Activated CD4-positive, alpha-beta T cell treated with anti-CD3 and anti-CD28 coated beads, Interleukin-2, amount 50 U/mL, for 1 hour (primary cell): Measurements from ENCODE around the gene ONECUT2.
"Not testable (repeated sequence)": the region's sequence is repeated elsewhere in the genome, so short reads cannot be mapped to it uniquely, and the experiment has no call there.

Experiments used
- DNase-seq: peaks from one replicate; pipeline ENCODE4 v3.0.0-alpha.2; 2020

The ONECUT2 gene

GRCh38 chr18:57434536-57435494, at the start of gene ONECUT2:
TSS of gene ONECUT2 (plus strand) at chr18:57435374. CDS start at chr18:57435717, 343 bp downstream.
- peak; percentile 53 for DNase-seq

DNA sequence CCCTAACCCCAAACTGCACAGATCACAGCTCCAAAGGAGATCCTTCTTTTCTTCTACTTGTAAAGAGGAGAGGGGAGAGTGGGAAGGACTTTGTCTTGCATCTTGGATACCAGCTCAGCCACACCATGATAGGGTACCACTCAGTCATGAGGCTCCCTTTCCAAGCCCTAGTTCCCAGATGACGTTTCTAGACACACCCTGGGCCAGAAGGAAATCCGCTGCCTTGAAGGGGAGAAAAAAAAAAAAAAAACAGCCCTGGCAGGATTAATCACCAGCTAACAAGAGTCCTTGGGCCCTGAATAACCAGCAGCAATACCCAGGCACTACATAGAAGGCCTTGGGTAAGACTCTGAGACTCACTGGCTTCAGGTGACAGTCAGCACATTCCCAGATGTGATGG, 45.9 kb upstream of the ONECUT2 start:
- DNase-seq, result no peak

- no peak for DNase-seq
Observed at GRCh38 chr18:57390044-57390443, 45.1 kb upstream of the ONECUT2 start.

DNA sequence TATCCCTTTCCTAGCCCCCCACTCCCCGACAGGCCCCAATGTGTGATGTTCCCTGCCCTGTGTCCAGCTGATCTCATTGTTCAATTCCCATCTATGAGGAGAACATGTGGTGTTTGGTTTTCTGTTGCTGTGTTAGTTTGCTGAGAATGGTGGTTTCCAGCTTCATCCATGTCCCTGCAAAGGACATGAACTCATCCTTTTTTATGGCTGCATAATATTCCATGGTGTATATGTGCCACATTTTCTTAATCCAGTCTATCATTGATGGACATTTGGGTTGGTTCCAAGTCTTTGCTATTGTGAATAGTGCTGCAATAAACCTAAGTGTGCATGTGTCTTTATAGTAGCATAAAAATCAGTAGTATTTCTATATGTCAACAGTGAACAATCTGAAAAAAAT, 40.4 kb upstream of the ONECUT2 start:
- not testable (repeated sequence) for DNase-seq

DNA sequence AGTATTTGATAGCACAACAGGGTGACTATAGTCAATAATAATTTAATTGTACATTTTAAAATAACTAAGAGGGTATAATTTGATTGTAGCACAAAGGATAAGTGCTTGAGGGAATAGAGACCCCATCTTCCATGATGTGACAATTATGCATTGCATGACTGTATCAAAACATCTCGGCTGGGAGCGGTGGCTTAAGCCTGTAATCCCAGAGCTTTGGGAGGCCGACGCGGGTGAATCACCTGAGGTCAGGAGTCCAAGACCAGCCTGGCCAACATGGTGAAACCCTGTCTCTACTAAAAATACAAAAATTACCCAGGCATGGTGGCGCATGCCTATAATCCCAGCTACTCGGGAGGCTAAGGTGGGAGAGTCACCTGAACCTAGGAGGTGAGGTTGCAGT, 38.3 kb upstream of the ONECUT2 start:
- not testable (repeated sequence) for DNase-seq

- no peak for DNase-seq
Observed at GRCh38 chr18:57397440-57398132, 37.6 kb upstream of the ONECUT2 start.

DNA sequence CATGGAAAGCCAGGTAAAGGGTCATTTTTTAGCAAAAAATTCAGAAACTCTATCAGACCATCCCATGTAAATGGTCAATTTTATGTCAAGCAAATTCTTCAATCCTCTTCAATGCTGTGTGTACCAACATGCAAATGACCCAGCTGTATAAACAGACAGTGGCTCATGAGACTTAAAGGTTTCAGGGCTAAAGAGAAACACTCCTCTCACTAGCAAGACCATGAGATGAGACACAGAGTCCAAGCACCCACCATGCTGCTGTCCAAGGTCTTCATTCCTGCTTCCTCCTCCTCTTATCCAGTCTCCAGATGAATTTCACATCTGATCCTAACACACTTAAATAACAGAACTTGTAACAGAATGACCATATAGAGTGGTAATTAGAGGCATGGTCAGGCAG, 30.8 kb upstream of the ONECUT2 start:
- DNase-seq, result no peak

DNA sequence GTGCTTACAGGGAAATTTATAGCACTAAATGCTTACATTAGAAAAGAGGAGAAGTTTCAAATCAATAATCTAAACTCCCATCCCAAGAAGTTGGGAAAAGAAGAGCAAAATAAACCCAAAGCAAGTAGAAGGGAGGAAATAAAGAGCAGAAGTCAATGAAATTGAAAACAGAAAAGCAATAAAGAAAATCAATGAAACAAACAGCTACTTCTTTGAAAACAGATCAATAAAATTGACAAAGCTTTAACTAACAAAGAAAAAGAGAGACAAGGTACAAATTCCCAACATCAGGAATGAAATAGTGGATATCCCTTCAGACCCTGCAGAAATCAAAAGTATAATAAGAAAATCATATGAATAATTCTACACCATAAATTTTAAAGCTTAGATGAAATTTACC, 25.5 kb upstream of the ONECUT2 start:
- no peak for DNase-seq

DNA sequence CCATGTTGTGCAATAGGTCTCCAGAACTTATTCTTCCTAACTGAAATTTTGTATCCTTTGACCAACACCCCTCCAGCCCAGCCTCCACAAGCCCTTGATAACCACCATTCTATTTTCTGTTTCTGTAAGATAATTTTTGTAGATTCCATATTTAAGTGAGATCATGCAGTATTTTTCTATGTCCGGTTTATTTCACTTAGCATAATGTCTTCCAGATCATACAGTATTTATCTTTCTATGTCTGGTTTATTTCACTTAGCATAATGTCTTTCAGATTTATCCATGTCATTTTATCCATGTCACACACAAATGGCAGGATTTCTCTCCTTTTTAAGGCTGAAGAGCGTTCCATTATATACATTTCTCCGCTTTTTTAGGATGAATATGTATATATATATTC, 24.4 kb upstream of the ONECUT2 start:
- DNase-seq, result no peak

DNA sequence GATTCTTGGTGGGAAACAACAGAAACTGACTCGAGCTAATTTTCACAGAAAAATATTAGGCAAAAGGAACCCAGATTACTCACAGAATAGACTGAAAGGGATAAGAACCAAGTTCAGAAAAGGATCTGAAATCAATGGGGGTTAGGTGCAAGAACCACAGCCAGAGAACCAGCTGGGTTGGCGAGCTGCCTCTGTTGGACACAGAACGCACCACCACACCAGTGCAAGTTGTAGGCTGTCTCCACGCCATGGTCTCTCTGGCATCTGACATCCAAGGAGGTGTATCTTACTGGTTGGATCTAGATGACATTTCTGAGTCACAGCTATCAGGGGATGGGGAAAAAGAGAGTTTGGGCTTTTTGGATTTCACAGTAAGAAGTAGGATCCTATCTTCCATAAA, 18.6 kb upstream of the ONECUT2 start:
- DNase-seq, result no peak

- no peak for DNase-seq
Observed at GRCh38 chr18:57422313-57422872, 12.8 kb upstream of the ONECUT2 start.

- DNase-seq, result no peak
Observed at GRCh38 chr18:57423821-57424220, 11.4 kb upstream of the ONECUT2 start.

GRCh38 chr18:57425096-57425495, 10.1 kb upstream of the ONECUT2 start:
- no peak for DNase-seq

DNA sequence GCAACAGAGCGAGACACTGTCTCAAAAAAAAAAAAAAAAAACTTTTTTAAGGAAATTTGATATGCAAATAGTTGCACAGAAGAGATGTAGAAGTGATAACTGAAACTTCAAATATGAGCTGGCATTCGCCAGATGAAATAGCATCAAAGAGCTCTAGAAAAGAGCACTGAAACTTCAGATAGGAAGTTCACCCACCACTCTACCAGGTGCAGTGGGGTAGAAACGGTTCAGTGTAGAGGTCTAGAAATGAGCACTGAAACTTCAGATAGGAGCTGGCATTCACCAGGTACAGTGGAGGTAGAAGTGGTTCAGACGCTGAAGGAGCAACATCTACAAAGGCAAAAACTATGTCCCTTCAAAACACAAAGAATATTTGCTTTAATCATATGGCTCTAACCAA, 9.0 kb upstream of the ONECUT2 start:
- no peak for DNase-seq

DNA sequence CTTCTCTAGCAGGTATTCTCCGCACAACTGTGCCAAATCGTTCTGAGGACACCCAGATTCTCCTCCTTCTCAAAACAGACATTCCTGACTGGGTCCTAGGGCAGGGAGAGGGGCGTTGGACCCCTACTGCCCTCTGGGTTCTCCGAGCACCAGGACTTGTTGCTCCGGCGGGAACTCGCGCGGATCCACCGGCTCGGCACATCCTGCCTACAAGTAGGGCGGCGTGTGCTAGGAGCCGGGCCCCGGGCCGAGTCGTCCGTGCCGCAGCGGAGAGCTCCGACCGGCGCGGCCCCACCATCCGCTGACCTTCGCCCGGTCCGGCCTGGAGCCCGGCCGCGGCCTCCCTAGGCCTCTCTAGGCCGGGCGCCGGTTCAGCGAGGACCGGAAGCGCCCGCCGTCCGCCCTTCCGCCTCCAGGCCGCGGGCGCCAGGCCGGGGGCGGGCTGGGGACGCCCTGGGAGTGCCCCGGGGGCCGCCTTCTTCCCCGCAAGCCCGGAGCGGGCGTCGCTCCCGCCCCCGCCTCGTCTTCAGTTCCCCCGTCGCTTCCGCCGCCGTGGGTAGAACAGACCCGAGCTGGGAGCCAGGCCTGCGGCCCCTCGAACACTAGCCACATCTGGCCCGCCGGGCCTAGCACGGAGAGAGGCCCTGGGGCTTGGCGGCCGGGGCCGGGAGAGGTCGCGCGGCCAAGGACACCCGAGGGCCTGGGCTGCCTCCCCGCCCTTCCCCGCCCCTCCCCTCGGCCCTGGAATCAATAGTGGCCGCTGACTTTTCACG, 7.6 kb upstream of the ONECUT2 start:
- DNase-seq, result no peak

DNA sequence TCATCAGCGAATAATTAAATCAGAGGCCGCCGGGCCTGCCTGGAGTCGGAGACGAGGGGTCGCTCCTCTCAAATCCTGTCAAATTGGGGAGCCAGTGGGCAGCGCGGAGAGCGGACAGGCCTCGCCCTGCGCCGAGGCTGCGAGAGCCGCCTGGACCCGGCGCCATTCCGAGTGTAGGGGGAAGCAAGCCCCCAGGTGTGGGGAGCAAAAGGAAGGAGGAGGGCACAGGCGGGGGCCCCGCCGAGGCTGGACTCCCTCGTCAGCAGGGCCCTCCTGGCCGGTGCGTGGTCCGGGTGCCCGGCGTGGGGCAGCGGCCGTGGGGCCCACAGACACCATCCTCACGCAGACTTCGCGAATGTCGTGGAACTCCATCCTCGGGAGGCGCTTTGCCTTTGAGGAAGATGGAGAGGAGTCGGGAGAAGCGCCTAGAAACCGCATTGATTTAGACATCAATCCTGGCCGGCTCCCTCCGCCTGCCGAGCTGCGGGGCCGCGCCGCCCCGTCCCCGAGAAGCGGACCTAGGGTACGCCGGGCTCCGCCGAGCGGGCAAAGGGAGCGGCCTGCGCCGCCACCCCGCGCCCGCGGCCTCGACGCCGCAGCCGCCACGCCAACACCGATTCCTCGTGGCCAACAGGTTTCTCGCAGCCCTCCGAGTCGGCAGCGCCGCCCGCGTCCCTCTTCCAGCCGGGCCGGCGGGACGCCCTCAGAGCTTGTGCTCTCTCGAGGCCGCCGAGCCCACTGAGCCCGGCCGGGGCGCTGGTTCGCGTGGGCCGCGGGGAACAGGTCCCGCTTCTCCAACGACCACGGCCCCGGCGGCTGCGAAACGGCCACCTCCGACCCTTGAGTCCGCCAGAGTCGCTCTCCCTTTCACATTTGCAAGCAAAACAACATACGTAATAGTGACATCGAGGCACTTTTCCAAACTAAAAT, 6.7 kb upstream of the ONECUT2 start:
- DNase-seq, result no peak

DNA sequence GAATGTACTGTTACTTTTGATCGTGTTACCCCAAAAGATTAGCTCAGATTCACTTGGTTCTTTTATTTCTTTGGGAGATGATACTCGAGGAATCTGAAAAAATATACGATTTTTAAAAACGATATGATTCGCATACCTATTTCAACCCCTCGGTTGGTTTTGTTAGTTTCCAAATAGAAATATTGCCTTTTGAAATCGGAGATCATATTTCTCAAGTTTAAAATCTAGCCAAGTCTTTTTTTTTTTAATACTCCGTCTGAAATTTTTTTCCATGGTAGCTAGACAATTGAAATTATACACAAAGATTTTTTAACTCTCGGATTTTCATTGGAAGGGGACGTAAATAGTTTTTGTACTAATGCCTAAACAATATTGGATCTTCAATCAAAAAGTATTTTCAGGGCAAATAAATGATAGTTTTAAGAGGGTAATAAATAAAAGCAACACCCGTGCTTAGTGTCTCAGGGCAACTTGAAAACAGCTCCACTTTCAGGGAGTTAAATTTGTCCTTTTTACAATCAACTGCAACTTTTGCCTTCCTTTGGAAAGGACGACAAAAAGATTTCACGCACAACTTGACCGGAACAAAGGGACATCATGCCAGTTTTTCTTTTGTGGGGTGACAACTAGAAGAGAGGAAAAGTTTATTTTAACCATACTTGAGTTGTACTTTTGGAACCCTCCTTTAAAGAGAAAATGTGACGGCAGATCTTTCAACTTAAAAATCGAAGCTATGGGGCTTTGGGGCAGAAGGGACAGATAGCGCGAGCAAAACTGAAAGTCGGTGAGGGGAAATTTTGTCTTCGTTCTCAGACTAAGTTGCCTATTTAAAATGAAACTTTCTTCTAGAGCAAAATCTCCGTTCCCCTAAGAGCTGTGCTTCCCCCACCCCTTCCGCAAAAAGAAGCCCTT, 5.8 kb upstream of the ONECUT2 start:
- DNase-seq, result no peak

DNA sequence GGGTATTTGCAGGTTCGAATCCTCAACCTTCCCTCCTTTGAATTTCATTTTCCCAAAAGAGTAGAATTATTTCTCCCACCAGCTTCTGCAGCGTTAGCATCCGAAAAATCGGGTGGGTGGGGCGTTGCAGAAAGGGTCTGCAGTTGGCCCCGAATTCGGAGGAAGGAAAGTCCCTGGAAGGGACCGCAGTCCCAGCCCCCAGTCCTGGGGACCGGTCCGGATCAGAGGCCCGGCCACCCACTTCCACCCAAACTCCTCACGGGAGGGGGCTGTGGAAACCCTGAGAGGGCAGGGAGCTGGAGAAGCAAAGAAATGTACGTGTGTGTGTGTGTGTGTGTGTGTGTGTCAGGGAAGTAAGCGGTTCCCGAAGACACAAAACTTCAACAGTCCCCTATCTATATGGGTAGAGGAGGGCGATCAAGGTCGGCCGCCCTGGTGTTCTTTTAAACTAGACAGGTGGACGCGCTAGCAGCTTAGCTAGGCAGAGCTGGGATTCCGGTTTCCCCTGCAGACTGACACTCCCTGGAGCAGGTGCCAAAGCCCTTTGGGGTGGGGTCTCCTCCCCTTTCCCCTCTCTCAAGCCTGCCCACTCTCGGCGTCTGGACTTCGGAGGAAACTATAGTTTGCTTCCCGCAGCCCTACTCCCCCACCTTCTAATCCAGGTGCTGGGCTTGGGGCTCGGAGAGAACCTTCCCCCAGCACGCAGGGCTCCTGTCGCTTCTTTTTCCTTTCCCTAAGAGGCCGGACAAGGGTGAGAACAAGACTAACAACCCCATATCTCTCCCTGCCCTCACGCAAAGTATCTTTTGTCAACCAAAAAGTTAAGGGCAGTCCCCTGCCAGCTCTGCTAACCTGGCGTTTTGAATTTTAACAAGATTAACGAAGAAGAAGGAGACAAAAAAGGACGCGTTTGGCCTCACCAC, 4.8 kb upstream of the ONECUT2 start:
- DNase-seq, result no peak

DNA sequence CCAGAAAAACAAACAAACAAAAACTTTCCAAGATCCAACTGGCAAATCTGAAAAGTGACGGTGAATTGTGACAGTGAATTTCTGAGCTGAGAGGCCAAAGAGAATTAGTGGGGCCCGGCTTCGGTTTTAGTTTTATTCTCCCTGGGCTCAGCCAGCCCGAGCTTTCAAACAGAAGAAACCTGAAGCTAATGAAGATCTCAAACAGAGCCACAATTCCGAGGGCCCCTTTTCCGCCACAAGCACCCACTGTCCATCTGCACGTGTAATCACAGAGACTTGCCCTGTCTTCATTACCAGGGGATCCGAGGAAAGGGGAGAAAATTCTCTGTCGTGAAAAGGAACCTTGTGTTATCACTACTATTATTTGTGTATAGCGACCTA, 4.2 kb upstream of the ONECUT2 start:
- DNase-seq, result no peak
